Activated T-helper 2 cell treated with anti-CD3 and anti-CD28 coated beads, Interferon-gamma antibody, Interleukin-2, Interleukin-4, amounts not matched to agents 10 μg/mL and 5 μg/mL and 100 μg/mL, durations not matched to agents 14 hours and 24 hours and 36 hours (primary cell): ENCODE measurements around the gene WEE1. TPM values are rescaled to one million over a fixed set of nuclear protein-coding genes. Genes with fewer than 3 reads are reported as not detected.

Experiments
- DNase-seq: peaks from one replicate; pipeline ENCODE4 v3.0.0; 2021; ENCODE audit warnings: low spot score
- H3K27ac Mint-ChIP-seq: one replicate; pipeline ENCODE4 v1.8.0; 2021; ENCODE audit warnings: mixed read lengths
- H3K27me3 Mint-ChIP-seq: one replicate; pipeline ENCODE4 v1.8.0; 2021; ENCODE audit warnings: low read depth, mixed read lengths
- H3K36me3 Mint-ChIP-seq: one replicate; pipeline ENCODE4 v1.8.0; 2021; ENCODE audit warnings: low read depth, mixed read lengths
- H3K4me1 Mint-ChIP-seq: one replicate; pipeline ENCODE4 v1.8.0; 2021; ENCODE audit warnings: low read depth, mixed read lengths
- H3K4me3 Mint-ChIP-seq: one replicate; pipeline ENCODE4 v1.8.0; 2021; ENCODE audit warnings: low read depth, mild to moderate bottlenecking, moderate library complexity, mixed read lengths
- H3K9me3 Mint-ChIP-seq: one replicate; pipeline ENCODE4 v1.8.0; 2021; ENCODE audit warnings: mixed read lengths
- intact Hi-C: fragments of 100-400 bp; cut with micrococcal nuclease; formaldehyde crosslinking; loops from one replicate; pipeline ENCODE4 v1.15.1; 2023
- total RNA-seq: library from RNA; stranded (reverse); gene quantifications from 2 replicates; pipeline ENCODE4 v1.2.3, GENCODE V29; 2022

WEE1 gene
- 48.6 and 49.6 TPM in 2 replicates for total RNA-seq

DNA sequence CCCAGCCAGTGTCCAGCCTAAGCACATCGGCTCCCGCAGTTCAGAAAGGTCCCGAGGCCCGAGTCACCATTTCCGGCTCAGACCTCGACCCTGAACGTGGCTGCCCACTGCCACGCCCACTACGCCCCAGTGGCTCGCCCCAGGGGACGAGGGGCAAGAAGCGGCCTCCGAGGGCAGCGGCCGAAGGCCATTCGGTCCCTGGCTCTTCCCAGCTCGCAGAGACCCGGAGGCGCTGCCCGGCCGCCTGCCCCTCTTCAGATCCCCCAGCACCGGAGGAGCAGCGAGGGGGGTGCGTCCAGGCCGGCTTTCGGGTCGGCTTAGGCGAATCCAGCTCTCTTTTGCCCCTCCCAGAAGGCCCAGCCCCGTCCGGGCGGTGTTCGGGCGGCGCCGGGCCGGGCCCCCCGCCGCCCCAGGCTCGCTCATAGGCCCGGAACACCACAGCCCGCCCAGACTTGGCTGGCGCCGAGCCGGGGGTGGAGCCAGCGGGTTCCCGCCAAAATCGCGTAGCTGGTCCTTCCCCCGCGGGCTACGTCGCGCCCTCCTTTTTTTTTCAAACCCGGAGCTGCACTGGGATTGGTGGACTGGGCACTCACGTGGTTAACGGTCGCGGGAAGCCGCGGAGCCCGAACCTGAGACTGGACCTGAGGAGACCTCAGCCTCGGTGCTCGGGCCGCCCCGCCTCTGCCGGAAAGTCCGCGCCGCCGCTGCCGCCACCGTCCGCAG is at the start of gene WEE1:
Gene WEE1, plus strand, starts transcription at position 619 of the 723 bp plus-strand sequence. CDS start 264 bp downstream, outside the sequence.
- Mint-ChIP-seq H3K9me3 (no peaks in the 10 kb centered on the region), H3K27me3 (peaks cover 2% of the 10 kb centered on the region), H3K36me3 (peaks cover 36% of the 10 kb centered on the region), H3K4me3 (peak within 1 kb of the TSS; percentile 91), H3K4me1 (peaks cover 36% of the 10 kb centered on the region), H3K27ac (peak within 1 kb of the TSS; percentile 89)
- intact Hi-C loops: loop anchor here (1.0 to 10.0 kb wide), 5 partner anchors 28 to 888 kb away; partner anchors contain the start of genes RPL27A and TRIM66
- DNase-seq: peak; percentile 98

DNA sequence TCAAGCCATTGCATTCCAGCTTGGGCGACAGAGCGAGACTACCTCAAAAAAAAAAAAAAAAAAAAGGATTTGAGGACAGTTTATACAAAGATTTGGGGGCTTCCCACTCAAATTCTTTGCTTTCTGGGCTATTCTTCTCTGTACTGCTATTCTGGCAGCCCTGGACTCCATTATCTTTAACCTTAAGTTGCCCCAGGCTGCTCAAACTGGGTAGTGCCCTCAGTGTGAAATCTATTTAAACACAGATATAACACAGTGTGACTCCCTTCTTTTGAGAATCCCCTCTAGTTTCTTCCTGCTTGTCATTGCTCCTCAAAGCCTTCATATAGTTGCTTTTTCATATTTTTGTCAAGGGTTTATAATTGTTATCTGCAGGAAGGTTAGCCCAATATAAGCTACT is 49.5 kb upstream of the WEE1 start:
- intact Hi-C loops: no loop called here
- peaks cover 45% of the 10 kb centered on the region for H3K36me3 Mint-ChIP-seq
- H3K4me3 Mint-ChIP-seq: no peak overlapping the region
- no peaks in the 10 kb centered on the region for H3K4me1 Mint-ChIP-seq
- H3K9me3 Mint-ChIP-seq: no peaks in the 10 kb centered on the region
- no peak for DNase-seq
- H3K27ac Mint-ChIP-seq: no peak overlapping the region
- no peaks in the 10 kb centered on the region for H3K27me3 Mint-ChIP-seq

DNA sequence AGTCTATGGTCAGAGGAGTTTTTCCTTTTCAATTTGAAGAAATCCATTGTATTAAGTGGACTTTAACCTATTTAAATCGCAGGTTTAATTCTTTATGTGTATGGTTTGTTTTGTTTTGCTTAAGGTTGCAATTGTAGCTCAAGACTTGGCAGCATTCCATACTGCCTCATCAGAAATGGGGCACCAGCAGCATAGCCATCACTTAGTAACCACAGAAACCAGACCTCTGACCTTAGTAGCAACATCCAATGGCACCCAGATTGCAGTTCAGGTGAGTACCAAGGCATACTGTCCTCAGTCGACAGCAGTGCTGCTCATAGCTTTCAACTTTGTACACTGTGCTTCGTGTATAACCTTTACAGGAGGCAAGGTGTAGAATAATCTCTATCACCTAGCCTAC is 48.4 kb upstream of the WEE1 start:
- Mint-ChIP-seq H3K36me3 (peaks cover 41% of the 10 kb centered on the region), H3K27me3 (no peaks in the 10 kb centered on the region), H3K4me1 (no peaks in the 10 kb centered on the region), H3K9me3 (no peaks in the 10 kb centered on the region), H3K27ac (no peak overlapping the region), H3K4me3 (no peak overlapping the region)
- no peak for DNase-seq
- intact Hi-C loops: no loop called here

DNA sequence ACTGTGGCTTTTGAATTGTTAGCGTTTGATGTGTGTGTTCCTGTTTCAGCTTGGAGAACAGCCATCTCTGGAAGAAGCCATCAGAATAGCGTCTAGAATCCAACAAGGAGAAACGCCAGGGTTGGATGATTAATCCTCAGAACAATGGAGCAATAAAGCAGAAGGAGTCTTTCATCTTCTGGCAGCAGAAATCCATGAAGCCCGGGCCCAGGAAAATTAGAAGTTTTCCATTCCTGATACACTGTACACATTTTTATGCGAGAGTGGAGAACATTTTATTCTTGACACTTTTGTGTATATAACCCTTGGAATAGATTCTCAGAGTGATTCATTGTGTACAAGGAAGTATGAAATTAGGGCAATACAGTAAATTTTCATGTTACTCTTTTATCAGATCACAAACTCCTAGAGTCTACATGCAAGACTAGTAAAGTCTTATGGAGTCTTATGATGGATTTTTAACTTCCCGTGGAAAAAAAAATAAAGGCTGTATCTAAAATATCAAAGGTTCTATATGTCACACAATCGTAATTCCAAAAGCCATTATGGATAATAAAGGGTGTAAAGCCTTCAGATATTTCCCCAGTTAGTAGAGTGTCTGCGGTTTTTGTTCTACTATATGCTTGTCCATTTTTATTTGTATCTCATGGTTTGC is 45.9 kb upstream of the WEE1 start:
- no peak for DNase-seq
- Mint-ChIP-seq H3K4me3 (no peak overlapping the region), H3K27me3 (no peaks in the 10 kb centered on the region), H3K36me3 (peaks cover 31% of the 10 kb centered on the region), H3K9me3 (no peaks in the 10 kb centered on the region), H3K27ac (no peak overlapping the region), H3K4me1 (no peaks in the 10 kb centered on the region)
- intact Hi-C loops: no loop called here

DNA sequence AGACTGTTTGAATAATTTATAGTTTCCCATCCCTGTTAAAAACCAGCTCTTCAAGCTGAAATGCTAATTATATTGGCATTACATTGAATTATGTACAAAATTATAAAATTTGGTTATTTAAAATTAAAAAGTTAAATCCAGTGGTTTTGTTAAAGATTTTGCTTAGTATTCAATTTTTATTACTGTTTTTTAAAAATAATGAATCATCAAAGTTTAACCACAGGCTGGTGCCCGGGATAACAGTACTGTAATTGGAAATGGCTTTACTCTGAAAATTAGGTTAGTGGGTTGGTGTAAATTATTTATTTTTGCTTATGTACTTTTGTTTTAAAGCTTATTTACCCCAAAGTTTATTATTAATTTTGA is 45.4 kb upstream of the WEE1 start:
- no peaks in the 10 kb centered on the region for H3K9me3 Mint-ChIP-seq
- H3K27ac Mint-ChIP-seq: no peak overlapping the region
- no peaks in the 10 kb centered on the region for H3K4me1 Mint-ChIP-seq
- H3K36me3 Mint-ChIP-seq: peaks cover 29% of the 10 kb centered on the region
- no peak overlapping the region for H3K4me3 Mint-ChIP-seq
- intact Hi-C loops: no loop called here
- no peak for DNase-seq
- no peaks in the 10 kb centered on the region for H3K27me3 Mint-ChIP-seq

DNA sequence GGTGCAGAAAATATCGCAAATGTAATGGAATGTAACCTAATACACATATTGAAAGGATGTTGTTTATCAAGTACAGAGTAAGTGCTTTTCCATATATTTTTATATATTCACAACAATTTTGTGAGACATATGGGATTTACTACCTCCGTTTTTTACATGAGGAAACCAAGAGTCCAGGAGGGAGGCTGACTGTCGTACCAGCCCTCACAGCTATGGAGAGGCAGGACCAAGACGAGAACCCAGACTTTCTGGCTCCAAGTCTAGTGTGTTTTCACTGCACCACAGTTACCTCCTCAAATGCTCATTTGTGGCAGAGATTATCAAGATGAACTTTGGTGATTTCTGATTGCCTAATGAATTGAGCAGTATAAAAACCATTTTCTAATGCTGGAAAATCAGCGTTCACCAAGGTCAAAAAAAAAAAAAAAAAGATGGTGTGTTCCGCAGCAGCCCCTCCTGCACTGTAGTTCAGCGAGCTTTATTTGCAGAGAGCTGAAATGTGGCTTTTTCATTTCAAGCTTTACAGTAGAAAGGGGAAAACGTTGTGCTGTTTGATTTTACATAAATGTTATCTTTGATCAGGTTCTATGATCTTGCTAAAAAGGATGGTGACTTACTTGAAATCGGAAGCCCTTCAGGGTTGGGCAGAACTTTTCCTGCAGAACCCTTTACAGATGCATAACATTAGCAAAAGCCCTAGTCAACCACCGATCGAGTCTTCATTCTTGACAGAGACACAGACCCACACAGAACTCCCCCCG is 44.7 kb upstream of the WEE1 start:
- Mint-ChIP-seq H3K9me3 (no peaks in the 10 kb centered on the region), H3K36me3 (peaks cover 27% of the 10 kb centered on the region), H3K27me3 (no peaks in the 10 kb centered on the region), H3K27ac (no peak overlapping the region), H3K4me1 (no peaks in the 10 kb centered on the region), H3K4me3 (no peak overlapping the region)
- DNase-seq: no peak
- intact Hi-C loops: no loop called here

DNA sequence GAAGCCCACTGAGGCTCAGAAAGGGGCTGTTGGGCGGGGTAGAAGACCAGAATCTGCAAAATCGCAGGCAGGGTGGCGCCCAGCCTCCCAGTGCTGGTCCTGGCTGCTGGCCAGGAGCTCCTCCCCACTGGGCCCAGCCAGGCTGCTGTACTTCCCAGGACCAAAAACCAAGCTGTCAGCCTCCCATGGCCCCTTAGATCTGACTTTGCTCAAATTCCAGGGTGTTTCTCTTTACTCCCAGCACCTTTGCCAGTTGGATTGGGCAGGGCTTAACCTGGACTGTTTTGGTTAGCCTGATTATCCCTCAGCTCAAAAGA is 44.2 kb upstream of the WEE1 start:
- H3K27ac Mint-ChIP-seq: no peak overlapping the region
- no peaks in the 10 kb centered on the region for H3K9me3 Mint-ChIP-seq
- peaks cover 27% of the 10 kb centered on the region for H3K36me3 Mint-ChIP-seq
- intact Hi-C loops: no loop called here
- no peak for DNase-seq
- no peak overlapping the region for H3K4me3 Mint-ChIP-seq
- H3K4me1 Mint-ChIP-seq: no peaks in the 10 kb centered on the region
- H3K27me3 Mint-ChIP-seq: no peaks in the 10 kb centered on the region

DNA sequence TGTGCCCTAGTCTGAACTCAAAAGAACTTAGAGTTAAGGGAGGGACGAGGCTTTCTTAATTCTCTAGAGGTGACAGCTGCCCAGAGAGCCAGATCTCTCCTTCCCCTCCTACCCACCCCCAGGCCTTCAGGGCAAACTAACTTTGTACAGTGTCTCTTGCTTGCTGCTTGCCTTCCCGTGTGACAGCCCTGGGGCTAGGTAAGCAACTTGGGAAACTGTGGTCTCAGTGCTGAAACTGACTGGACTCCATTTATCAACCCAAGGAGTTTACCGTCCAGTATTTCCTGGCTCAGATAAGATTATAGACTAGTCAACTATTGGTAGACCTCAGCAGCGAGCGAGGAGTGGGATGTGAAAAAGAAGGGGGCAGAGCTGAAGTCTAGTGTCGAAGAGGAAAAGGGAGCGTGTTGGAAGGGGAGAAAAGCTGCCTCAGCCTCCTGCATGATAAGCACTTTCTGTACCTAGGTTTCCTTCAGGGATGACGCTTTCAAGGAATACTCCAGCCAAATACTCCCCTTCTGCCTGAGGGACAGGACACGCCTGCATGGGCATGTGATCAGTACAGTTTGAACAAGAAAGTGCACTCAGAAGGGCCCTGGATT is 43.3 kb upstream of the WEE1 start:
- peaks cover 24% of the 10 kb centered on the region for H3K36me3 Mint-ChIP-seq
- intact Hi-C loops: no loop called here
- no peak for DNase-seq
- H3K27me3 Mint-ChIP-seq: no peaks in the 10 kb centered on the region
- no peaks in the 10 kb centered on the region for H3K4me1 Mint-ChIP-seq
- H3K9me3 Mint-ChIP-seq: no peaks in the 10 kb centered on the region
- H3K4me3 Mint-ChIP-seq: no peak overlapping the region
- H3K27ac Mint-ChIP-seq: no peak overlapping the region

DNA sequence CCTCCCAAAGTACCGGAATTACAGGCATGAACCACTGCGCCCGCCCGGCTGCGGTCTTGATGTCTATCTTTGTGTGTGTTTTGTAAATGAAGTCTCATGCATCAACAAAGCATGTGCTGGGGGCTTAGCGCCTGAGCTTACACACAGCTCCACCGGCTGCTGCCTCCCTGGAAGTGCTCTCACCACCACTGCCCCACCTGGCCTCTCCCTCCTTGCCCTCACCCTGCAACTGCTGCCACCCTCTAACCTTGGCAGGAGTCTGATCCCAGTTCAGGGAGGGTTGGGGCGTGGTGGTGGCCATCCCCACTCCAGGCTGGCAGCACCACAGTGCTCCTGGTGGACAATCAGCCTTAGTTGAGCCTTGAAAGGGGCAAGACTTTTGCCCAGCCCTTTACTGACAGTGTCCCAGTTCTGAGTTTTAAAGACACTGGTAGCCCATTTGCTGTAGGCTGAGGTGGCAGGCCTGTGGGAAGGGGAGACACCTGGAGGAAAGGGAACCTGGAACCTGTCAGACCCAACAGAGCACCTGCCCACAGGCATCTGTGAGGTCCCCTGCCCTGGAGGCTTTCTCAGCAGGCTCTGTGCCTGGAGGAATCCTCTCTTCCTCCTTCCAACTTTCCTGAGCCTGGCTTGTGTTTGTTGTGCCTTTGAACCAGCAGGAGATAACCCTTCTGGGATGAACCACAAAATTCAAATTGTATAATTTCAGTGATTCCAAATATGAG is 42.4 kb upstream of the WEE1 start:
- DNase-seq: no peak
- H3K9me3 Mint-ChIP-seq: no peaks in the 10 kb centered on the region
- intact Hi-C loops: no loop called here
- H3K4me1 Mint-ChIP-seq: no peaks in the 10 kb centered on the region
- H3K4me3 Mint-ChIP-seq: no peak overlapping the region
- no peaks in the 10 kb centered on the region for H3K27me3 Mint-ChIP-seq
- H3K36me3 Mint-ChIP-seq: peaks cover 18% of the 10 kb centered on the region
- no peak overlapping the region for H3K27ac Mint-ChIP-seq

DNA sequence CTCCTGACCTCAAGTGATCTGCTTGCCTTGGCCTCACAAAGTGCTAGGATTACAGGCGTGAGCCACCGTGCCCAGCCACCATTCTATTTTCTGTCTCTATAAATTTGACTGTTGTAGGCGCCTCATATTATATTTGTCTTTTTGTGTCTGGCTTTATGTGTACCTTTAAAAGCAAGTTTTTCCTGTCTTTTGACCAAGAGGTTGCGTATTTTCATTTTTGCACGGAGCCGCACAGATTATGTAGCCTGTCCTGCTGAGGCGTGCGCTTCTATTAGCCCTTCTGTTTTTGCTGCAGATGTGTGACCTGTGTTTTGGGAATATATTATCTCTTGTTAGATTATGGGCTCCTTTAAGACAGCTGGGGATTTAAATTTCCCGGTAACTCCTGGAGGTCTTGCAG is 40.4 kb upstream of the WEE1 start:
- Mint-ChIP-seq H3K9me3 (no peaks in the 10 kb centered on the region), H3K4me3 (no peak overlapping the region), H3K27ac (no peak overlapping the region), H3K4me1 (no peaks in the 10 kb centered on the region), H3K27me3 (no peaks in the 10 kb centered on the region), H3K36me3 (peaks cover 7% of the 10 kb centered on the region)
- intact Hi-C loops: no loop called here
- no peak for DNase-seq

DNA sequence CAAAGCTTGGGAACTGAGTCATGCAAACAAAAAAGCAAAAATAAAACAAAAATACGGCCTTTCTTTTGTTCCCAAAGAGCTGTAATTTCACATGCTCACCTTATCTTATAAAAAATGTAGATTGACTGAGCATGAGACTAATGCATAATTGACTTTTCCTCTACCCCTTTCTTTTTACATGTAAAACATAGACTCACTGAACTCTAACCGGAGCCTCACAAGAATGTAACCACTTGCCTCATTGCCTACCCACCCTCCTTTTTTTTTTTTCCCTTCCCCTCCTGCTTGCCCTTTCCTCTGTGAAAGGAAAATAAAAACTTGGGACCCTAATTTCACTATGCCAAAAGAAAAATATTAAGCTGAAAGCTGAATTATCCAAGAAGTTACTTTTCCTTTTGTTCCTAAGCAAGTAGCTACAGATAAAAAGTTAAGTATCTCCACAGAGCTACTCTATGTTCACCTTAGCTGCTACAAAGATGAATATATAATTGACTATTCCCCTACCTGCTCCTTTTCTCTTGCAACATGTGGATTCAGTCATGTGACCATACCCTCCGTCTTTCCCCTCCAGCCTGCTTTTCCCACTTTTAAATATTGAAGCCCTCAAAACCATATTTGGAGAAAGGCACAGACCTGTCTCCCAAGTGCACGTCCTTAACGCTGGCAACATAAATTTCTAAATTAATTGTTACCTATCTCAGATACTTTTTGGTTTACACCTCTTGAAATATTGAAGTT is 39.6 kb upstream of the WEE1 start:
- Mint-ChIP-seq H3K4me1 (no peaks in the 10 kb centered on the region), H3K27me3 (no peaks in the 10 kb centered on the region), H3K4me3 (no peak overlapping the region), H3K9me3 (no peaks in the 10 kb centered on the region), H3K36me3 (peaks cover 1% of the 10 kb centered on the region), H3K27ac (no peak overlapping the region)
- intact Hi-C loops: loop anchor here (2.0 kb wide), 1 partner anchor 33 kb away; no protein-coding TSS in a partner anchor
- DNase-seq: no peak
